GM23248 (cell line): ENCODE data around the gene SMKR1. TPM values are rescaled to one million over a fixed set of nuclear protein-coding genes. Genes with fewer than 3 reads are reported as not detected.
A peak's percentile ranks its signal among the peaks of the same experiment; 100 is the strongest.
"Not testable (repeated sequence)": the region's sequence is repeated elsewhere in the genome, so short reads cannot be mapped to it uniquely, and the experiment has no call there.

ENCODE experiments used
- DNase-seq: peaks from one replicate; pipeline ENCODE4 v3.0.0-alpha.2; 2015
- H2AFZ ChIP-seq: fragments of 200-600 bp; sonication (generic); 2 replicates; pipeline ENCODE4 v1.6.1; 2016; ENCODE audit warnings: antibody characterized with exemption
- H3F3A ChIP-seq: fragments of 200-600 bp; sonication (generic); 2 replicates; pipeline ENCODE4 v1.6.1; 2016; ENCODE audit warnings: mild to moderate bottlenecking, antibody characterized with exemption, mixed run types; ENCODE audit not compliant: insufficient read depth
- H3K27ac ChIP-seq: fragments of 200-600 bp; sonication (generic); 2 replicates; pipeline ENCODE4 v1.5.1; 2016; ENCODE audit warnings: mild to moderate bottlenecking
- H3K27me3 ChIP-seq: fragments of 200-600 bp; sonication (generic); replicated peaks from 2 replicates; pipeline ENCODE4 v1.6.1; 2016; ENCODE audit warnings: mild to moderate bottlenecking; ENCODE audit not compliant: insufficient read depth
- H3K36me3 ChIP-seq: fragments of 200-600 bp; sonication (generic); 2 replicates; pipeline ENCODE4 v1.6.1; 2016; ENCODE audit warnings: low read depth, mild to moderate bottlenecking
- H3K4me1 ChIP-seq: fragments of 200-600 bp; sonication (generic); 2 replicates; pipeline ENCODE4 v1.6.1; 2016; ENCODE audit warnings: mild to moderate bottlenecking; ENCODE audit not compliant: insufficient read depth
- H3K4me2 ChIP-seq: fragments of 200-600 bp; sonication (generic); one replicate; pipeline ENCODE4 v1.6.1; 2016; ENCODE audit warnings: mild to moderate bottlenecking; ENCODE audit not compliant: unreplicated experiment
- H3K4me3 ChIP-seq: fragments of 200-600 bp; sonication (generic); 2 replicates; pipeline ENCODE4 v1.5.1; 2016; ENCODE audit warnings: mild to moderate bottlenecking
- H3K79me2 ChIP-seq: fragments of 200-600 bp; sonication (generic); 2 replicates; pipeline ENCODE4 v1.6.1; 2016; ENCODE audit warnings: mild to moderate bottlenecking; ENCODE audit not compliant: insufficient read depth
- H3K9ac ChIP-seq: fragments of 200-600 bp; sonication (generic); 2 replicates; pipeline ENCODE4 v1.6.1; 2016; ENCODE audit warnings: mild to moderate bottlenecking
- H3K9me2 ChIP-seq: fragments of 200-600 bp; sonication (generic); 2 replicates; pipeline ENCODE4 v1.6.1; 2016; ENCODE audit warnings: mixed run types, mild to moderate bottlenecking, moderate library complexity; ENCODE audit not compliant: insufficient read depth
- H3K9me3 ChIP-seq: fragments of 200-600 bp; sonication (generic); one replicate; pipeline ENCODE4 v1.6.1; 2017; ENCODE audit warnings: low read depth
- H4K20me1 ChIP-seq: fragments of 200-600 bp; sonication (generic); 2 replicates; pipeline ENCODE4 v1.6.0; 2016; ENCODE audit not compliant: insufficient read depth
- EZH2 ChIP-seq: fragments of 200-600 bp; sonication (generic); IDR thresholded peaks from 2 replicates; pipeline ENCODE4 v1.6.1; 2018; ENCODE audit warnings: antibody characterized with exemption, mild to moderate bottlenecking; ENCODE audit not compliant: insufficient read depth, poor library complexity, severe bottlenecking
- EZH2phosphoT487 ChIP-seq: fragments of 200-600 bp; sonication (generic); IDR thresholded peaks from 2 replicates; pipeline ENCODE4 v1.6.1; 2018; ENCODE audit warnings: antibody characterized with exemption, moderate library complexity, mild to moderate bottlenecking, low read depth; ENCODE audit not compliant: insufficient read depth
- WGBS, 2 experiments: methylation state at CpG; one replicate each; pipeline ENCODE4 v1.1.6; 2015 to 2017; ENCODE audit warnings: low lambda C conversion rate in 2 of 2, low coverage in 1 of 2; ENCODE audit errors: missing lambda C conversion rate in 2 of 2; 5-methylcytosine and 5-hydroxymethylcytosine counted together
- in situ Hi-C: fragments of 300-500 bp; cut with MboI; formaldehyde crosslinking; loops from 2 replicates; pipeline ENCODE4 v1.15.0; 2020
- polyA plus RNA-seq: library from polyadenylated mRNA; unstranded; fragments of >200 nt; fragmentation: Nextera tagmentation; extraction: Ambion mirVana; gene quantifications from 2 replicates; pipeline ENCODE4 v1.2.1, GENCODE V29; 2016
- total RNA-seq: library from RNA; depleted of rRNA; stranded (reverse); fragments of >200 nt; shearing (Covaris generic); gene quantifications from 2 replicates; pipeline ENCODE4 v1.2.3, GENCODE V29; 2014

The SMKR1 gene
- total and polyA plus RNA-seq, 2 experiments from 2014 or later = 0.18 TPM; not detected in 1

DNA sequence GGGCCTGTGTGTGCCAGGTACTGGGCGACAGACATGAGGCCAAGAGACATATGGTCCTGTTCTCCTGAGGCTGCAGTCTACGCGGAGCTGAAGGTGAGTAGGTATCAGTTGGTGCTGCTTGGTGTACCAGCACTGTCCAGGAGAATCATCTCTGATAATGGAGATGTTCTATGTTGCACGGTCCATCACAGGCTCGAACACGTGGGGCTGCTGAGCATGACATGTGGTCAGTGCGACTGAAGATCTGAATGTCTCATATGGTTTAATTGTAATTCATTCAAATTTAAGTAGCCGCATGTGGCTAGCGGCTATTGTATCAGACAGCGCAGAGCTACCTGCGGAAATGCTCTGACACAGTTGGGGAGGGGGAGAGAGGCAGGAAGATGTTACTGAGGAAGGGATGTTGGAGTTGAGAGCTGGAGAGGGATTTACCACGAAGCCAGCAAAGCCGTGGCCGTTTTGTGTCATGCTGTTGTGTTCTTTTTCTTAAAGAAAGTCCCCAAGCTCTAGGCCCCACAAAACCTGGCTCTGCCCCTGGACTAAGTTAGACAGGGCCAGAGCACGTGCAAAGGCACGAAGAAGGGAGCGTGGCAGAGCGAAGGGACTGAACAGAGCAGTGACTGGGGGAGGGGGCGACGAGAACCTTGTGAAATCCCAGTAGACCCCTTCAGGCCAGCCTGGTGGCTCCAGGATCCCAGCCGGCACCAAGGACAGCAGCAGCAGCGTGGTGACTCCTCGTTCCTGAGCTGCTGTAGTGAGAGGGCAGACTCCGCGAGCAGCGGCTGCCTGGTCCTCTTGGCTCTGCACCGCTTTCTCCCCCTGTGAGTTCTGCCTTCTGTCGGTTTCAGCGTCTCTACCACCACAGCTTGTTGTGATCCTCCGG is 20.0 kb downstream of the SMKR1 start:
- TF ChIP-seq EZH2phosphoT487 (no peak), EZH2 (no peak)
- in situ Hi-C loops = no loop called here

DNA sequence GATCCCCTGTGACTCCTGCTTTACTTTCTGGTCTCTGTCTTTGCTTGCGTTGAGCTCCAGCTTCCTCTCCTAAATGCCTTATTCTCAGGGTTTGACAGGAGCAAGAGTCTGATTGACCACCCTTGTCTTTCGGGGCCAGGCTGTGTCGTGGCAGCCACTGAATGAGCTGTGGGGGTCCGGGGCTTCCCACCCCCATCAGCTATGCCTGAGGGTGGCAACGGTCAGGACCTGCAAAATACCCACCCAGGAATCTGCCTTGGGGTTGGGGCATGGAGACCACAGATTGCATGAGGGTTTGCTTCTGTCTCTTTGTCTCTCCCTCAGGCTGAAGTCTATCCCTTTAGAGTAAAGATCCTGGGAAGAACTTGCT is 20.6 kb downstream of the SMKR1 start:
- no peaks in the 10 kb centered on the region for H3K9me3 ChIP-seq
- H3K9ac ChIP-seq = no peak overlapping the region
- TF ChIP-seq EZH2phosphoT487 = no peak
- no peak for TF ChIP-seq EZH2
- no peak overlapping the region for H3K27ac ChIP-seq
- H3K36me3 ChIP-seq = no peaks in the 10 kb centered on the region
- no peaks in the 10 kb centered on the region for H3K9me2 ChIP-seq
- no peak overlapping the region for H3K4me2 ChIP-seq
- H3K79me2 ChIP-seq = no peaks in the 10 kb centered on the region
- no peak overlapping the region for H3K4me3 ChIP-seq
- H3K27me3 ChIP-seq = no peaks in the 10 kb centered on the region; the same call in 1 of the 2 replicates
- WGBS, 2 experiments = 41 to 59% methylated on average over 5 of the region's 5 CpGs
- H2AFZ ChIP-seq = no peak overlapping the region
- H3F3A ChIP-seq = no peaks in the 10 kb centered on the region
- DNase-seq = no peak
- in situ Hi-C loops = no loop called here
- H4K20me1 ChIP-seq = no peaks in the 10 kb centered on the region
- H3K4me1 ChIP-seq = peaks cover 5% of the 10 kb centered on the region

More for the DNA sequence above, 20.0 kb downstream of the SMKR1 start:
- Histone ChIP-seq H3K4me3 (no peak overlapping the region), H3F3A (no peaks in the 10 kb centered on the region), H3K27ac (no peak overlapping the region), H2AFZ (no peak overlapping the region), H3K4me1 (peaks cover 5% of the 10 kb centered on the region), H3K4me2 (no peak overlapping the region), H3K9me3 (no peaks in the 10 kb centered on the region), H4K20me1 (no peaks in the 10 kb centered on the region), H3K9ac (no peak overlapping the region), H3K79me2 (no peaks in the 10 kb centered on the region), H3K27me3 (no peaks in the 10 kb centered on the region; the same call in 1 of the 2 replicates), H3K9me2 (no peaks in the 10 kb centered on the region), H3K36me3 (no peaks in the 10 kb centered on the region)
- 54 to 55% methylated on average over 29 to 30 of the region's 30 CpGs for WGBS, 2 experiments
- DNase-seq = peak; percentile 55

DNA sequence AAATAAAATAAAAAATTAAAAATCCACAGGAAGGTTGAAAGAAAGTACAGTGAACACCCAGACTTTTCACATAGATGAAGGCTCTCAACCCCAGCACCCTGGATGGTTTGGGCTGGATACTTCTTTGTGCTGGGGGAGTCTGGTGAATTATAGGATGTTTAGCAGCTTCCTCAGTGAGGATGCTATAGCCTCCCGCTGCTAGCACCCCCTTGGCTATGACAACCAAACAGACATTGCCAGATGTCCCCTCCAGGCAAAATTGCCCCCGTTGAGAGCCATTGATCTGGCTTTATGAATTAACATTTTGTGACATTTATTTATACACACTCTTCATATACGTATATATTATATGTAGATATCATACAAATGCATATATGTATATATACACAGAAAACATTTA is 21.6 kb downstream of the SMKR1 start:
- Histone ChIP-seq H3K4me1 (peaks cover 5% of the 10 kb centered on the region), H3K4me3 (no peak overlapping the region), H3K36me3 (no peaks in the 10 kb centered on the region), H3K4me2 (no peak overlapping the region), H3K27ac (no peak overlapping the region), H3K79me2 (no peaks in the 10 kb centered on the region), H2AFZ (no peak overlapping the region), H3K27me3 (no peaks in the 10 kb centered on the region; the same call in 1 of the 2 replicates), H3K9ac (no peak overlapping the region), H3K9me3 (no peaks in the 10 kb centered on the region), H3K9me2 (no peaks in the 10 kb centered on the region), H4K20me1 (no peaks in the 10 kb centered on the region), H3F3A (no peaks in the 10 kb centered on the region)
- TF ChIP-seq EZH2phosphoT487 = no peak
- no peak for TF ChIP-seq EZH2
- 62 to 71% methylated on average over 3 of the region's 3 CpGs for WGBS, 2 experiments
- no peak for DNase-seq
- in situ Hi-C loops = no loop called here

DNA sequence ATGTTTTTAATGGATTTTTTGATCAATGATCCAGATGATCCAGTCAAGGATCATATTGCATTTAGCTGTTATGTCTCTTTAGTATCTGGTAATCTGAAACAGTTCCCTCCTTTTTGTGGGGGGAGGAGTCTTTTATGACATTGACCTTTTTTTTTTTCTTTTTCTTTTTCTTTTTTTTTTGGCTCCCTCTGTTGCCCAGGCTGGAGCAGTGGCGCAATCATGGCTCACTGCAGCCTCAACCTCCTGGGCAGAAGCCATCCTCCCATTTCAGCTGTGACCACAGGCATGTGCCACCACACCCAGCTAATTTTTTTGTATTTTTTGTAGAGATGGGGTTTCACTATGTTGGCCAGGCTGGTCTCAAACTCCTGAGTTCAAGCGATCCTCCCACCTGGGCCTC is 22.1 kb downstream of the SMKR1 start:
- peak; percentile 92 for DNase-seq
- H4K20me1 ChIP-seq, H3K4me2 ChIP-seq, H3K4me1 ChIP-seq, H3K79me2 ChIP-seq, H2AFZ ChIP-seq, H3F3A ChIP-seq, H3K27me3 ChIP-seq, H3K27ac ChIP-seq, H3K9me3 ChIP-seq, H3K9ac ChIP-seq, H3K4me3 ChIP-seq, H3K36me3 ChIP-seq, in situ Hi-C loops, H3K9me2 ChIP-seq: not testable (repeated sequence)
- 0 to 6% methylated on average over 2 of the region's 2 CpGs for WGBS, 2 experiments
